H9 (cell line): ENCODE data around the gene SSTR1. TPM values are rescaled to one million over a fixed set of nuclear protein-coding genes. Genes with fewer than 3 reads are reported as not detected.

Source experiments
- DNase-seq: peaks from one replicate; pipeline ENCODE4 v3.0.0-alpha.2; 2017
- H2AFZ ChIP-seq: one replicate; pipeline ENCODE4 v1.6.1; 2013; ENCODE audit warnings: mild to moderate bottlenecking, low read length, control low read depth, moderate library complexity
- H2AK5ac ChIP-seq: 2 replicates; pipeline ENCODE4 v1.6.1; 2013; ENCODE audit warnings: low read length, control low read depth, mixed read lengths; ENCODE audit not compliant: insufficient read length
- H2BK120ac ChIP-seq: one replicate; pipeline ENCODE4 v1.6.1; 2013; ENCODE audit warnings: low read depth, mild to moderate bottlenecking, low read length, control low read depth, inconsistent platforms; ENCODE audit not compliant: poor library complexity, severe bottlenecking
- H2BK12ac ChIP-seq: 2 replicates; pipeline ENCODE4 v1.6.1; 2013; ENCODE audit warnings: low read length, control low read depth, mixed read lengths, low read depth; ENCODE audit not compliant: insufficient read length
- H2BK15ac ChIP-seq: 2 replicates; pipeline ENCODE4 v1.6.1; 2013; ENCODE audit warnings: low read depth, low read length, control low read depth
- H2BK20ac ChIP-seq: one replicate; pipeline ENCODE4 v1.6.1; 2013; ENCODE audit warnings: low read depth, mild to moderate bottlenecking, low read length, control low read depth, inconsistent platforms; ENCODE audit not compliant: poor library complexity, severe bottlenecking
- H2BK5ac ChIP-seq: 2 replicates; pipeline ENCODE4 v1.6.1; 2013; ENCODE audit warnings: low read length, control low read depth, mixed read lengths; ENCODE audit not compliant: insufficient read length
- H3K14ac ChIP-seq: 2 replicates; pipeline ENCODE4 v1.6.1; 2013; ENCODE audit warnings: low read length, control low read depth; ENCODE audit not compliant: insufficient read depth
- H3K18ac ChIP-seq: 2 replicates; pipeline ENCODE4 v1.6.1; 2013; ENCODE audit warnings: low read depth, mild to moderate bottlenecking, mixed read lengths, low read length, control low read depth; ENCODE audit not compliant: insufficient read length
- H3K23ac ChIP-seq: 2 replicates; pipeline ENCODE4 v1.6.1; 2013; ENCODE audit warnings: low read length, control low read depth, mixed read lengths, low read depth; ENCODE audit not compliant: insufficient read length
- H3K23me2 ChIP-seq: 2 replicates; pipeline ENCODE4 v1.6.1; 2013; ENCODE audit warnings: low read depth, mild to moderate bottlenecking, mixed read lengths, low read length, control low read depth; ENCODE audit not compliant: insufficient read length, poor library complexity, severe bottlenecking
- H3K27ac ChIP-seq: 2 replicates; pipeline ENCODE4 v1.5.1; 2013; ENCODE audit warnings: low read length, control low read depth, mixed read lengths, low read depth; ENCODE audit not compliant: insufficient read length
- H3K27me3 ChIP-seq: 2 replicates; pipeline ENCODE4 v1.6.1; 2013; ENCODE audit warnings: low read length, control low read depth, inconsistent platforms; ENCODE audit not compliant: insufficient read depth
- H3K4ac ChIP-seq: 2 replicates; pipeline ENCODE4 v1.6.1; 2013; ENCODE audit warnings: low read depth, mild to moderate bottlenecking, control low read depth, inconsistent platforms, low read length, moderate library complexity
- H3K4me1 ChIP-seq: 2 replicates; pipeline ENCODE4 v1.6.1; 2013; ENCODE audit warnings: low read length, control low read depth, inconsistent platforms; ENCODE audit not compliant: insufficient read depth
- H3K4me2 ChIP-seq: 2 replicates; pipeline ENCODE4 v1.6.1; 2013; ENCODE audit warnings: low read length, control low read depth, mixed read lengths; ENCODE audit not compliant: insufficient read length, insufficient read depth
- H3K56ac ChIP-seq: 2 replicates; pipeline ENCODE4 v1.6.1; 2013; ENCODE audit warnings: low read depth, mild to moderate bottlenecking, mixed read lengths, low read length, control low read depth; ENCODE audit not compliant: insufficient read length
- H3K79me1 ChIP-seq: 2 replicates; pipeline ENCODE4 v1.6.1; 2013; ENCODE audit warnings: low read depth, mild to moderate bottlenecking, moderate library complexity, low read length, control low read depth, inconsistent platforms; ENCODE audit not compliant: insufficient read depth, poor library complexity, severe bottlenecking
- H3K79me2 ChIP-seq: 2 replicates; pipeline ENCODE4 v1.6.1; 2013; ENCODE audit warnings: low read length, control low read depth, inconsistent platforms; ENCODE audit not compliant: insufficient read depth
- H3K9ac ChIP-seq: 2 replicates; pipeline ENCODE4 v1.6.1; 2013; ENCODE audit warnings: low read length, control low read depth, mixed read lengths; ENCODE audit not compliant: insufficient read length; ENCODE audit errors: extremely low read depth
- H3K9me3 ChIP-seq: one replicate; pipeline ENCODE4 v1.6.1; 2013; ENCODE audit warnings: low read depth, low read length, inconsistent platforms; ENCODE audit not compliant: control insufficient read depth
- H3T11ph ChIP-seq: one replicate; pipeline ENCODE4 v1.6.1; 2013; ENCODE audit warnings: mild to moderate bottlenecking, low read length, control low read depth, inconsistent platforms
- H4K20me1 ChIP-seq: one replicate; pipeline ENCODE4 v1.6.1; 2013; ENCODE audit not compliant: control insufficient read depth, insufficient read length, insufficient read depth
- H4K5ac ChIP-seq: 2 replicates; pipeline ENCODE4 v1.6.1; 2013; ENCODE audit warnings: low read depth, mild to moderate bottlenecking, mixed read lengths, low read length, control low read depth; ENCODE audit not compliant: insufficient read length
- H4K8ac ChIP-seq: replicated peaks from 2 replicates; pipeline ENCODE4 v1.6.1; 2013; ENCODE audit warnings: low read length, control low read depth, mixed read lengths, low read depth; ENCODE audit not compliant: insufficient read length
- H4K91ac ChIP-seq: 2 replicates; pipeline ENCODE4 v1.6.1; 2013; ENCODE audit warnings: low read depth, mild to moderate bottlenecking, moderate library complexity, mixed read lengths, low read length, control low read depth; ENCODE audit not compliant: insufficient read length
- H3K27ac Mint-ChIP-seq, 3 experiments: 2 replicates in 2 of 3; 3 replicates in 1 of 3; pipeline ENCODE4 v1.8.0; 2020 to 2021; ENCODE audit warnings: mixed read lengths in 3 of 3, mild to moderate bottlenecking in 1 of 3, moderate library complexity in 1 of 3
- H3K27me3 Mint-ChIP-seq: 2 replicates; pipeline ENCODE4 v1.8.0; 2021; ENCODE audit warnings: low read depth, mild to moderate bottlenecking, moderate library complexity, mixed read lengths
- H3K36me3 Mint-ChIP-seq, 3 experiments: 2 replicates in 2 of 3; 3 replicates in 1 of 3; pipeline ENCODE4 v1.8.0; 2020 to 2021; ENCODE audit warnings: low read depth in 3 of 3, mixed read lengths in 3 of 3; ENCODE audit not compliant: insufficient read depth in 1 of 3
- H3K4me1 Mint-ChIP-seq, 2 experiments: 2 replicates each; pipeline ENCODE4 v1.8.0; 2020; ENCODE audit warnings: mixed read lengths in 2 of 2
- H3K4me3 Mint-ChIP-seq, 2 experiments: 2 replicates in 1 of 2; 3 replicates in 1 of 2; pipeline ENCODE4 v1.8.0; 2020 to 2021; ENCODE audit warnings: mild to moderate bottlenecking in 2 of 2, mixed read lengths in 2 of 2, moderate library complexity in 1 of 2
- H3K9me3 Mint-ChIP-seq, 2 experiments: 2 replicates in 1 of 2; 3 replicates in 1 of 2; pipeline ENCODE4 v1.8.0; 2020; ENCODE audit warnings: mild to moderate bottlenecking in 2 of 2, mixed read lengths in 2 of 2, moderate library complexity in 1 of 2
- CTCF ChIP-seq: fragments of 200-600 bp; sonication (generic); conservative IDR thresholded peaks from 3 replicates; pipeline ENCODE4 v1.8.0; 2021; ENCODE audit warnings: antibody characterized with exemption, mild to moderate bottlenecking
- total RNA-seq: library from RNA; stranded (reverse); gene quantifications from 2 replicates; pipeline ENCODE4 v1.2.1, GENCODE V29; 2021

SSTR1 gene
- total RNA-seq, 1 experiment from 2014 or later, result 0.98 TPM

- H2AFZ ChIP-seq, result no peak overlapping the region
- H3K36me3 Mint-ChIP-seq, result peaks cover 69 to 85% (median 84%) of the 10 kb centered on the region in 3 experiments
Observed at GRCh38 chr14:38197001-38197783, 10.5 kb upstream of the SSTR1 start.

More at GRCh38 chr14:38197001-38197783, 10.5 kb upstream of the SSTR1 start:
- H3K79me2 ChIP-seq, result peaks cover 4% of the 10 kb centered on the region; the same call in 1 of the 2 replicates
- Mint-ChIP-seq H3K9me3 (peaks cover 0 to 6% of the 10 kb centered on the region in 2 experiments; a peak in 4 of 5 replicates), H3K4me3 (peak overlapping the region; percentile 37 to 69), H3K27me3 (no peaks in the 10 kb centered on the region; the same call in 1 of the 2 replicates), H3K27ac (peak overlapping the region in 2 of 3 experiments; percentile 49 to 97; a peak in 3 of 7 replicates), H3K4me1 (peaks cover 57 to 76% of the 10 kb centered on the region in 2 experiments)
- no peaks in the 10 kb centered on the region for H3K23me2 ChIP-seq
- no peak overlapping the region for H4K5ac ChIP-seq
- no peak overlapping the region for H2BK12ac ChIP-seq
- no peaks in the 10 kb centered on the region for H3K9me3 ChIP-seq
- H3K79me1 ChIP-seq, result no peaks in the 10 kb centered on the region
- H3K4me2 ChIP-seq, result peak overlapping the region; percentile 40
- no peak overlapping the region for H3K4ac ChIP-seq
- H3K23ac ChIP-seq, result no peak overlapping the region
- no peak overlapping the region for H3K9ac ChIP-seq
- H2BK5ac ChIP-seq, result no peak overlapping the region
- no peak overlapping the region for H3K14ac ChIP-seq
- H2BK120ac ChIP-seq, result no peak overlapping the region
- no peak overlapping the region for H4K91ac ChIP-seq
- H2BK15ac ChIP-seq, result no peak overlapping the region
- no peaks in the 10 kb centered on the region; the same call in 1 of the 2 replicates for H3K4me1 ChIP-seq
- H2AK5ac ChIP-seq, result no peak overlapping the region
- TF ChIP-seq CTCF, result peak; percentile 73
- no peak overlapping the region for H3K18ac ChIP-seq
- H2BK20ac ChIP-seq, result no peak overlapping the region
- H4K20me1 ChIP-seq, result no peaks in the 10 kb centered on the region
- H3K27me3 ChIP-seq, result no peaks in the 10 kb centered on the region
- peak overlapping the region; percentile 4 for H3K27ac ChIP-seq
- H4K8ac ChIP-seq, result no peak overlapping the region
- DNase-seq, result no peak
- H3T11ph ChIP-seq, result no peak overlapping the region
- no peak overlapping the region for H3K56ac ChIP-seq
